Naive thymus-derived CD4-positive, alpha-beta T cell (primary cell): Measurements from ENCODE around the gene NOP14. TPM values are rescaled to one million over a fixed set of nuclear protein-coding genes. Genes with fewer than 3 reads are reported as not detected.

Experiments
- ATAC-seq: fragments of 150-1000 bp; cut with Tn5 transposase; 2 replicates; pipeline ENCODE4 v1.10.0; 2021; ENCODE audit warnings: mild to moderate bottlenecking, moderate library complexity
- CTCF ChIA-PET: fragments of 350-600 bp; sonication (Branson Sonifier 250); formaldehyde crosslinking; loops from one replicate; lab custom pipeline; 2021; ENCODE audit warnings: antibody characterized with exemption; lab: Charles Lee
- POLR2A ChIA-PET: fragments of 350-600 bp; sonication (Branson Sonifier 250); formaldehyde crosslinking; loops from one replicate; lab custom pipeline; 2021; ENCODE audit warnings: antibody characterized with exemption, inconsistent platforms; lab: Charles Lee
- DNase-seq, 9 donors: peaks; one replicate each; pipeline versions ENCODE4 v3.0.0 to v3.0.0-alpha.2; 2020 to 2022; ENCODE audit warnings: mixed read lengths in 1 of 9
- H3K27ac ChIP-seq: one replicate; pipeline ENCODE4 v1.7.0; 2013; ENCODE audit warnings: mild to moderate bottlenecking, low read depth, low read length, moderate library complexity
- H3K27me3 ChIP-seq, 2 donors: one replicate each; pipeline ENCODE4 v1.7.0; 2013; ENCODE audit warnings: low read length in 2 of 2, mild to moderate bottlenecking in 2 of 2, moderate library complexity in 2 of 2; ENCODE audit not compliant: control insufficient read depth in 2 of 2, insufficient read depth in 2 of 2
- H3K36me3 ChIP-seq, 3 experiments: 1 replicate in 2 of 3; 2 replicates in 1 of 3; pipeline ENCODE4 v1.7.0; 2013; ENCODE audit warnings: low read length in 3 of 3, mild to moderate bottlenecking in 3 of 3, moderate library complexity in 1 of 3; ENCODE audit not compliant: insufficient read depth in 3 of 3, control insufficient read depth in 2 of 3
- H3K4me1 ChIP-seq, 2 donors: one replicate each; pipeline ENCODE4 v1.7.0; 2013; ENCODE audit warnings: low read length in 2 of 2, mild to moderate bottlenecking in 2 of 2, moderate library complexity in 1 of 2; ENCODE audit not compliant: control insufficient read depth in 2 of 2, insufficient read depth in 2 of 2
- H3K4me3 ChIP-seq: 2 replicates; pipeline ENCODE4 v1.7.0; 2013; ENCODE audit warnings: mild to moderate bottlenecking, low read length
- H3K9me3 ChIP-seq, 3 experiments: 1 replicate in 2 of 3; 2 replicates in 1 of 3; pipeline ENCODE4 v1.7.0; 2013; ENCODE audit warnings: low read length in 3 of 3; ENCODE audit not compliant: control insufficient read depth in 2 of 3
- H3K27ac Mint-ChIP-seq, 9 donors: one replicate each; pipeline ENCODE4 v1.8.0; 2020 to 2022; ENCODE audit warnings: mixed read lengths in 9 of 9, mild to moderate bottlenecking in 8 of 9, moderate library complexity in 5 of 9, inconsistent platforms in 2 of 9
- H3K27me3 Mint-ChIP-seq, 5 donors: one replicate each; pipeline ENCODE4 v1.8.0; 2021 to 2022; ENCODE audit warnings: mixed read lengths in 5 of 5, mild to moderate bottlenecking in 1 of 5
- H3K36me3 Mint-ChIP-seq, 5 donors: one replicate each; pipeline ENCODE4 v1.8.0; 2020 to 2022; ENCODE audit warnings: mixed read lengths in 5 of 5, mild to moderate bottlenecking in 3 of 5, inconsistent platforms in 1 of 5
- H3K4me1 Mint-ChIP-seq, 7 donors: one replicate each; pipeline ENCODE4 v1.8.0; 2020 to 2022; ENCODE audit warnings: mixed read lengths in 7 of 7, mild to moderate bottlenecking in 3 of 7, inconsistent platforms in 1 of 7
- H3K4me3 Mint-ChIP-seq, 10 donors: one replicate each; pipeline ENCODE4 v1.8.0; 2020 to 2022; ENCODE audit warnings: mild to moderate bottlenecking in 10 of 10, mixed read lengths in 10 of 10, moderate library complexity in 6 of 10, inconsistent platforms in 2 of 10
- H3K9me3 Mint-ChIP-seq, 11 donors: one replicate each; pipeline ENCODE4 v1.8.0; 2020 to 2022; ENCODE audit warnings: mixed read lengths in 11 of 11, mild to moderate bottlenecking in 4 of 11, inconsistent platforms in 1 of 11, moderate library complexity in 1 of 11
- intact Hi-C, 2 donors: fragments of 100-400 bp; cut with micrococcal nuclease; formaldehyde crosslinking; loops; one replicate each; pipeline ENCODE4 v1.15.1; 2023
- polyA plus RNA-seq, 2 donors: library from polyadenylated mRNA; unstranded; fragments of 300-500 nt; fragmentation: Illumina TruSeq; gene quantifications; one replicate each; pipeline ENCODE4 v1.2.3, GENCODE V29; 2021
- total RNA-seq, 6 experiments: library from RNA in 5 of 6; stranded (reverse) in 5 of 6; gene quantifications; 1 replicate in 5 of 6; 2 replicates in 1 of 6; pipeline ENCODE4 v1.2.3 and lab custom pipeline; 2021 to 2026

The NOP14 gene
- 10 to 100 TPM; 23.1 to 59.8 (median 43.9) TPM for total RNA-seq
- polyA plus RNA-seq, result 10 to 100 TPM; 12.6 to 33.7 TPM
- total RNA-seq (lab: John Stamatoyannopoulos, UW), result 77.1 reads per million, percentile 80 among the genes with 10 or more reads in this experiment

GRCh38 chr4:2963175-2963965 lies at the start of gene NOP14, which contains the start of gene GRK4:
Gene NOP14, minus strand, starts transcription at chr4:2963406. Its CDS starts 87 bp downstream, at chr4:2963319.
Gene GRK4, plus strand, starts transcription at chr4:2963571. Its CDS starts 500 bp downstream, at chr4:2964071.
- H3K36me3 ChIP-seq, result peaks cover 0 to 6% (median 0%) of the 10 kb centered on the region in 3 experiments
- Mint-ChIP-seq H3K27me3 (peaks cover 0 to 2% (median 0%) of the 10 kb centered on the region in 5 donors), H3K36me3 (peaks cover 0 to 11% (median 0%) of the 10 kb centered on the region in 5 donors), H3K4me1 (peaks cover 20 to 42% (median 35%) of the 10 kb centered on the region in 7 donors), H3K9me3 (peaks cover 0 to 6% (median 0%) of the 10 kb centered on the region in 11 donors), H3K4me3 (peak within 1 kb of the TSS; percentile 82 to 95 (median 90)), H3K27ac (peak within 1 kb of the TSS; percentile 67 to 93 (median 85))
- H3K9me3 ChIP-seq, result no peaks in the 10 kb centered on the region
- CTCF ChIA-PET, result interaction anchor here (0.6 to 1.7 kb wide), 5 partner anchors 15 to 955 kb away, joined by 3 to 5 read pairs (median 3); no protein-coding TSS in a partner anchor
- H3K4me3 ChIP-seq, result peak within 1 kb of the TSS; percentile 98
- DNase-seq (peak; percentile 91 to 98 (median 96)), ATAC-seq (peak; percentile 97)
- intact Hi-C loops, result loop anchor here (1.0 to 5.0 kb wide), 25 partner anchors 9 to 1616 kb away; partner anchors contain the start of genes HAUS3 (in 2 of the 2), HTT (in 2 of the 2), HTT-AS (in 2 of the 2) and LRPAP1 (in 2 of the 2)
- H3K4me1 ChIP-seq, result peaks cover 18 to 19% of the 10 kb centered on the region in 2 donors
- H3K27me3 ChIP-seq, result no peaks in the 10 kb centered on the region
- POLR2A ChIA-PET, result interaction anchor here (0.6 to 3.6 kb wide), 21 partner anchors 9 to 1001 kb away, joined by 3 to 26 read pairs (median 3); partner anchors contain the start of gene RNF4
- H3K27ac ChIP-seq, result peak within 1 kb of the TSS; percentile 84

- peaks cover 0 to 14% (median 0%) of the 10 kb centered on the region in 7 donors for H3K4me1 Mint-ChIP-seq
- no peaks in the 10 kb centered on the region for H3K9me3 Mint-ChIP-seq
- ChIA-PET CTCF (no interaction called here), POLR2A (no interaction called here)
- peaks cover 0 to 2% (median 0%) of the 10 kb centered on the region in 5 donors for H3K36me3 Mint-ChIP-seq
- H3K4me1 ChIP-seq, result no peaks in the 10 kb centered on the region
- H3K9me3 ChIP-seq, result no peaks in the 10 kb centered on the region
- H3K4me3 ChIP-seq, result no peak overlapping the region
- intact Hi-C loops, result no loop called here
- no peaks in the 10 kb centered on the region for H3K27me3 ChIP-seq
- no peaks in the 10 kb centered on the region for H3K36me3 ChIP-seq
- no peak overlapping the region for H3K27ac Mint-ChIP-seq
- peaks cover 0 to 4% (median 0%) of the 10 kb centered on the region in 5 donors for H3K27me3 Mint-ChIP-seq
- ATAC-seq (no peak), DNase-seq (no peak)
- no peak overlapping the region for H3K27ac ChIP-seq
- H3K4me3 Mint-ChIP-seq, result no peak overlapping the region
Measured at GRCh38 chr4:3011456-3012220, 48.4 kb upstream of the NOP14 start.

GRCh38 chr4:3010998-3011397 lies 47.8 kb upstream of the NOP14 start:
- H3K4me1 Mint-ChIP-seq, result peaks cover 0 to 14% (median 0%) of the 10 kb centered on the region in 7 donors

GRCh38 chr4:3010577-3010976 lies 47.4 kb upstream of the NOP14 start:
- Histone ChIP-seq H3K4me1 (no peaks in the 10 kb centered on the region), H3K36me3 (no peaks in the 10 kb centered on the region), H3K9me3 (no peaks in the 10 kb centered on the region), H3K27me3 (no peaks in the 10 kb centered on the region), H3K4me3 (no peak overlapping the region), H3K27ac (no peak overlapping the region)
- H3K9me3 Mint-ChIP-seq, result no peaks in the 10 kb centered on the region
- CTCF ChIA-PET, result no interaction called here
- peaks cover 0 to 4% (median 0%) of the 10 kb centered on the region in 5 donors for H3K27me3 Mint-ChIP-seq
- intact Hi-C loops, result no loop called here
- POLR2A ChIA-PET, result no interaction called here
- H3K4me3 Mint-ChIP-seq, result no peak overlapping the region
- ATAC-seq (no peak), DNase-seq (no peak)
- peaks cover 0 to 14% (median 0%) of the 10 kb centered on the region in 7 donors for H3K4me1 Mint-ChIP-seq
- H3K36me3 Mint-ChIP-seq, result peaks cover 0 to 2% (median 0%) of the 10 kb centered on the region in 5 donors
- no peak overlapping the region for H3K27ac Mint-ChIP-seq

More at GRCh38 chr4:3010998-3011397, 47.8 kb upstream of the NOP14 start:
- Histone ChIP-seq H3K9me3 (no peaks in the 10 kb centered on the region), H3K27ac (no peak overlapping the region), H3K27me3 (no peaks in the 10 kb centered on the region), H3K4me1 (no peaks in the 10 kb centered on the region), H3K4me3 (no peak overlapping the region), H3K36me3 (no peaks in the 10 kb centered on the region)
- Mint-ChIP-seq H3K27me3 (peaks cover 0 to 4% (median 0%) of the 10 kb centered on the region in 5 donors), H3K27ac (no peak overlapping the region), H3K4me3 (no peak overlapping the region), H3K36me3 (peaks cover 0 to 2% (median 0%) of the 10 kb centered on the region in 5 donors), H3K9me3 (no peaks in the 10 kb centered on the region)
- CTCF ChIA-PET, result no interaction called here
- intact Hi-C loops, result no loop called here
- no peak for ATAC-seq
- no peak for DNase-seq
- POLR2A ChIA-PET, result no interaction called here

- no peak overlapping the region for H3K4me3 ChIP-seq
- H3K9me3 ChIP-seq, result no peaks in the 10 kb centered on the region
- peak; percentile 37 for ATAC-seq
- Mint-ChIP-seq H3K4me1 (peaks cover 0 to 12% (median 0%) of the 10 kb centered on the region in 7 donors), H3K27me3 (peaks cover 0 to 4% (median 0%) of the 10 kb centered on the region in 5 donors), H3K36me3 (no peaks in the 10 kb centered on the region), H3K4me3 (no peak overlapping the region), H3K9me3 (no peaks in the 10 kb centered on the region), H3K27ac (no peak overlapping the region)
- no peaks in the 10 kb centered on the region for H3K36me3 ChIP-seq
- intact Hi-C loops, result no loop called here
- POLR2A ChIA-PET, result no interaction called here
- CTCF ChIA-PET, result no interaction called here
- no peaks in the 10 kb centered on the region for H3K4me1 ChIP-seq
- no peak overlapping the region for H3K27ac ChIP-seq
- DNase-seq, result no peak
- H3K27me3 ChIP-seq, result no peaks in the 10 kb centered on the region
Measured at GRCh38 chr4:3009422-3009821, 46.2 kb upstream of the NOP14 start.

GRCh38 chr4:3007724-3008123 lies 44.5 kb upstream of the NOP14 start:
- Mint-ChIP-seq H3K27ac (no peak overlapping the region), H3K27me3 (peaks cover 0 to 8% (median 0%) of the 10 kb centered on the region in 5 donors), H3K9me3 (no peaks in the 10 kb centered on the region), H3K4me3 (no peak overlapping the region), H3K4me1 (peaks cover 0 to 3% (median 0%) of the 10 kb centered on the region in 7 donors), H3K36me3 (no peaks in the 10 kb centered on the region)
- Histone ChIP-seq H3K27me3 (no peaks in the 10 kb centered on the region), H3K27ac (no peak overlapping the region), H3K9me3 (no peaks in the 10 kb centered on the region), H3K36me3 (no peaks in the 10 kb centered on the region), H3K4me1 (no peaks in the 10 kb centered on the region), H3K4me3 (no peak overlapping the region)
- DNase-seq (no peak), ATAC-seq (no peak)
- ChIA-PET POLR2A (no interaction called here), CTCF (no interaction called here)
- intact Hi-C loops, result no loop called here
